Lower lobe of right lung (tissue), 2 donors: Measurements from ENCODE around the gene TGM4. TPM values are rescaled to one million over a fixed set of nuclear protein-coding genes. Genes with fewer than 3 reads are reported as not detected.
A peak's percentile ranks its signal among the peaks of the same experiment; 100 is the strongest.
"Not testable (repeated sequence)": the region's sequence is repeated elsewhere in the genome, so short reads cannot be mapped to it uniquely, and the experiment has no call there.

Source experiments
- ATAC-seq, 2 donors: fragments of 200-7000 bp; cut with Tn5 transposase; one replicate each; pipeline ENCODE4 v1.9.1; 2020 to 2022; ENCODE audit warnings: mild to moderate bottlenecking in 2 of 2, moderate library complexity in 2 of 2
- DNase-seq: peaks from one replicate; pipeline ENCODE4 v3.0.0-alpha.2; 2020
- H3K27ac ChIP-seq: fragments of 200-600 bp; one replicate; pipeline ENCODE4 v1.8.0; 2022
- H3K27me3 ChIP-seq: fragments of 200-600 bp; one replicate; pipeline ENCODE4 v1.8.0; 2022; ENCODE audit warnings: low read depth
- H3K36me3 ChIP-seq: fragments of 200-600 bp; one replicate; pipeline ENCODE4 v1.8.0; 2022; ENCODE audit warnings: mild to moderate bottlenecking
- H3K4me1 ChIP-seq: fragments of 200-600 bp; one replicate; pipeline ENCODE4 v1.8.0; 2022
- H3K4me3 ChIP-seq: fragments of 200-600 bp; one replicate; pipeline ENCODE4 v1.8.0; 2022; ENCODE audit warnings: mild to moderate bottlenecking
- H3K9me3 ChIP-seq: fragments of 200-600 bp; one replicate; pipeline ENCODE4 v1.8.0; 2022
- intact Hi-C: fragments of 100-400 bp; cut with DNase I; formaldehyde crosslinking; loops from one replicate; pipeline ENCODE4 v1.11.0; 2022
- total RNA-seq: library from RNA; stranded (reverse); fragmentation: NEBNext Ultra II Directional; extraction: Animal tissue kit (Norgen Biotek cat#: 25700); gene quantifications from one replicate; pipeline ENCODE4 v1.2.1, GENCODE V29; 2021
- TF ChIP-seq, protein P1 (sequence below): fragments of 200-600 bp; IDR thresholded peaks from one replicate; pipeline ENCODE4 v1.8.0; 2022; ENCODE audit warnings: antibody characterized with exemption, mild to moderate bottlenecking
- donor health status: DM: no; HTN: yes; CAD: no; lungs with severe emphysema.

TGM4 gene
- total RNA-seq, 1 donor from 2014 or later, result not detected

DNA sequence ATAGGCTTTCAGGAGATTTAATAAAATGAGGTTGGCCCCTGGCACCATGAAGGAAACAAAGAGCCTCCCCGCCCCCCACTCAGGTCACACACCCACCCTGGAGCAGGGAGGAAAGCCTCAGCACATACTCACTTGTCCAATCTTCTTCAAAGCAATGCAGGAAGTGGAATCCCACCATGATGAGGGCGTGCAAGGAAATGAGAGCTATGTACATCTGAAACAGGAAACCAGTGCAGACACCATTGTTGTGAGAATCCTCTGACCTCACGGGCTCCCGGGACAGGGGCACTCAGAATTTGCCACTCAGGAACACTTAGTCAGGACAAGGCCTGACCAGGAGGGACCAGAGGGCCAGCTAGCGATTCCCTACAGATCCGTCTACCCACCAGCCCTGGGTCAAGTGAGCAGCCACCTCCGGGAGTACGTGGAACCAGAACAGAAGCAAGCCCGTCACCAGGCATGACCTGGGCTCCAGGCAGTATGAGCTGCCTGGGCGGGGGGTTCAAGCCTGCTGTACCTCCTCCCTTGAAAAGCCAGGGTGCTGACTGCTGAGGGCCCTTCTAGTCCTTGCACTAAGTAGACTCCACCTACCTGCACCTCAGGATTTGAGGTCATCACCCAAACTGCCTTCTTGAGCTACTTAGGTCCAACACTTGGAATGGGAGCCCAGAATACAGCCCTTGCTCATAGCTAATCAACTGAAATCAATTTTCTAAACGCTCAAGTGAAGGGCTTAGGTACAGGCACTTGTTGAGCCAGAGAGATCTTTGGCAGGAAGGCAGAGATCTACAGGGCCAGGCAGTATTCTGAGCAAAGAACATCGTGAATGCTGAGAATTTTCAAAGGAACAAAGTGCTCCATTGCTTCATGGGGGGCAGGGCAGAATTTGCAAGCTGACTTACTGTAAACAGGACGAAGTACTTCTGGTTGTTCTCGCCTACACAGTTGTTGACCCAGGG lies 58.9 kb downstream of the TGM4 start:
- Histone ChIP-seq H3K9me3 (no peaks in the 10 kb centered on the region), H3K36me3 (peaks cover 76% of the 10 kb centered on the region), H3K4me3 (no peak overlapping the region), H3K27ac (peak overlapping the region; percentile 31), H3K4me1 (peaks cover 17% of the 10 kb centered on the region), H3K27me3 (no peaks in the 10 kb centered on the region)
- ATAC-seq (peak; percentile 30 to 80), DNase-seq (no peak)
- TF ChIP-seq, protein P1, sequence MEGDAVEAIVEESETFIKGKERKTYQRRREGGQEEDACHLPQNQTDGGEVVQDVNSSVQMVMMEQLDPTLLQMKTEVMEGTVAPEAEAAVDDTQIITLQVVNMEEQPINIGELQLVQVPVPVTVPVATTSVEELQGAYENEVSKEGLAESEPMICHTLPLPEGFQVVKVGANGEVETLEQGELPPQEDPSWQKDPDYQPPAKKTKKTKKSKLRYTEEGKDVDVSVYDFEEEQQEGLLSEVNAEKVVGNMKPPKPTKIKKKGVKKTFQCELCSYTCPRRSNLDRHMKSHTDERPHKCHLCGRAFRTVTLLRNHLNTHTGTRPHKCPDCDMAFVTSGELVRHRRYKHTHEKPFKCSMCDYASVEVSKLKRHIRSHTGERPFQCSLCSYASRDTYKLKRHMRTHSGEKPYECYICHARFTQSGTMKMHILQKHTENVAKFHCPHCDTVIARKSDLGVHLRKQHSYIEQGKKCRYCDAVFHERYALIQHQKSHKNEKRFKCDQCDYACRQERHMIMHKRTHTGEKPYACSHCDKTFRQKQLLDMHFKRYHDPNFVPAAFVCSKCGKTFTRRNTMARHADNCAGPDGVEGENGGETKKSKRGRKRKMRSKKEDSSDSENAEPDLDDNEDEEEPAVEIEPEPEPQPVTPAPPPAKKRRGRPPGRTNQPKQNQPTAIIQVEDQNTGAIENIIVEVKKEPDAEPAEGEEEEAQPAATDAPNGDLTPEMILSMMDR, result no peak
- intact Hi-C loops, result no loop called here

- no peaks in the 10 kb centered on the region for H3K9me3 ChIP-seq
- H3K36me3 ChIP-seq, result peaks cover 68% of the 10 kb centered on the region
- no peaks in the 10 kb centered on the region for H3K27me3 ChIP-seq
- intact Hi-C loops, result no loop called here
- ATAC-seq (peak; percentile 96), DNase-seq (peak; percentile 81)
- TF ChIP-seq, protein P1, result no peak
- H3K27ac ChIP-seq, result peak overlapping the region; percentile 60
- H3K4me1 ChIP-seq, result peaks cover 25% of the 10 kb centered on the region
- H3K4me3 ChIP-seq, result no peak overlapping the region
These were observed 65.2 kb downstream of the TGM4 start for GRCh38 chr3:44939581-44940036.

GRCh38 chr3:44942202-44942921 lies 68.0 kb downstream of the TGM4 start:
- Histone ChIP-seq H3K27ac (no peak overlapping the region), H3K9me3 (no peaks in the 10 kb centered on the region), H3K27me3 (no peaks in the 10 kb centered on the region), H3K36me3 (peaks cover 65% of the 10 kb centered on the region), H3K4me3 (no peak overlapping the region), H3K4me1 (peaks cover 25% of the 10 kb centered on the region)
- intact Hi-C loops, result no loop called here
- DNase-seq (no peak), ATAC-seq (no peak)
- TF ChIP-seq, protein P1, result no peak

DNA sequence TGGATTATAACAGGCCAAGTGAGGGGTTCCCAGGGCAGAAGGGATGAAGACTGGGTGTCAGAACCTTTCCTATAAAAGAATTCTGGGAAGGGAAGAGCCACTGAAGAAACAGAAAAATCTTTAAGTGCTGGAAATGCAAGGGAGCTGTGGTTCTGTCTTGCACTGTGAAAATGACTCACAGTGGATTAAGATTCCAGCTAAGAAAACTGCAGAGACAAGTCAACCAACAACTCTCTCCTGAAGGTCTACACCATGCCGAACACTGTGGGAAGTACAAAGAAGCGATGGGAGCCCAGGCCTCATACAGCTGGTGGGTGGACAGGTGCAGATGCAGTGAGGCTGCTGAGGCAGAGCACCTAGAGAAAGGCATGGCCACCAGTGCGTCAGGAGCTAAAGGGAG lies 73.8 kb downstream of the TGM4 start:
- intact Hi-C loops, result no loop called here
- H3K27me3 ChIP-seq, result no peaks in the 10 kb centered on the region
- ATAC-seq (no peak), DNase-seq (no peak)
- TF ChIP-seq, protein P1, result no peak
- H3K36me3 ChIP-seq, result peaks cover 23% of the 10 kb centered on the region
- H3K4me1 ChIP-seq, result no peaks in the 10 kb centered on the region
- H3K27ac ChIP-seq, result no peak overlapping the region
- H3K9me3 ChIP-seq, result no peaks in the 10 kb centered on the region
- H3K4me3 ChIP-seq, result no peak overlapping the region

DNA sequence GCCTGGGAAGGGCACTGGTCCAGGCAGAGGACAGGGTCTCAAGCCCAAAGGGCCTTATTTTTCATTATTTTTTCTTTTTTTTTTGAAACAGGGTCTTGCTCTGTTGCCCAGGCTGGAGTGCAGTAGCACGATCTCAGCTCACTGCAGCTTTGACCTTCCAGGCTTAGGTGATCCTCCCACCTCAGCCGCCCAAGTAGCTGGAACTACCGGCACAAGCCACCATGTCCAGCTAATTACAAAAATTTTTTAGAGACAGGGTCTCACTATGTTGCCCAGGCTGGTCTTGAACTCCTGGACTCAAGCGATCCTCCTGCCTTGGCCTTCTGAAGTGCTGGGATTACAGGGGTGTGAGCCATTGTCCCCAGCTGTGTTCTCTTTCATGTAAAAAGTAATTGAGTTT lies 75.4 kb downstream of the TGM4 start:
- Histone ChIP-seq H3K4me1 (peaks cover 14% of the 10 kb centered on the region), H3K36me3 (peaks cover 13% of the 10 kb centered on the region)
- H3K27me3 ChIP-seq, intact Hi-C loops, H3K4me3 ChIP-seq, H3K27ac ChIP-seq, ATAC-seq, H3K9me3 ChIP-seq, DNase-seq: not testable (repeated sequence)
